GM06990 (cell line): Measurements from ENCODE around the gene HNRNPF.
"Not testable (repeated sequence)": the region's sequence is repeated elsewhere in the genome, so short reads cannot be mapped to it uniquely, and the experiment has no call there.

Experiments used
- DNase-seq: peaks from one replicate; pipeline ENCODE4 v3.0.0-alpha.2; 2011; ENCODE audit not compliant: insufficient read length; ENCODE audit errors: extremely low read depth
- H3K27me3 ChIP-seq: replicated peaks from 2 replicates; pipeline ENCODE4 v1.6.0; 2011; ENCODE audit warnings: low read length; ENCODE audit not compliant: control insufficient read depth, insufficient read depth
- H3K36me3 ChIP-seq: 2 replicates; pipeline ENCODE4 v1.5.1; 2011; ENCODE audit warnings: low read length; ENCODE audit not compliant: control insufficient read depth, insufficient read depth
- H3K4me3 ChIP-seq: replicated peaks from 2 replicates; pipeline ENCODE4 v1.5.1; 2011; ENCODE audit warnings: low read depth, mild to moderate bottlenecking, control low read depth, low read length
- CTCF ChIP-seq: IDR thresholded peaks from 2 replicates; pipeline ENCODE4 v1.5.1; 2011; ENCODE audit warnings: low read length, control low read depth, mild to moderate bottlenecking, inconsistent platforms; ENCODE audit not compliant: insufficient read depth, poor library complexity, severe bottlenecking

Gene HNRNPF

GRCh38 chr10:43424416-43424815, 15.4 kb upstream of the HNRNPF start:
- Histone ChIP-seq H3K36me3 (no peaks in the 10 kb centered on the region), H3K27me3 (no peaks in the 10 kb centered on the region), H3K4me3 (no peak overlapping the region)
- TF ChIP-seq CTCF: no peak
- no peak for DNase-seq

- H3K36me3 ChIP-seq, DNase-seq, H3K4me3 ChIP-seq, H3K27me3 ChIP-seq: not testable (repeated sequence)
These were observed 13.0 kb upstream of the HNRNPF start for GRCh38 chr10:43421944-43422343.

GRCh38 chr10:43421519-43421918, 12.5 kb upstream of the HNRNPF start:
- H3K4me3 ChIP-seq: peak overlapping the region; percentile 64

GRCh38 chr10:43421201-43421507, 12.2 kb upstream of the HNRNPF start:
- no peaks in the 10 kb centered on the region for H3K27me3 ChIP-seq
- peak overlapping the region; percentile 64 for H3K4me3 ChIP-seq
- no peak for DNase-seq
- no peak for TF ChIP-seq CTCF
- H3K36me3 ChIP-seq: no peaks in the 10 kb centered on the region

More at GRCh38 chr10:43421519-43421918, 12.5 kb upstream of the HNRNPF start:
- Histone ChIP-seq H3K36me3 (no peaks in the 10 kb centered on the region), H3K27me3 (no peaks in the 10 kb centered on the region)
- DNase-seq: no peak
- no peak for TF ChIP-seq CTCF

- no peaks in the 10 kb centered on the region for H3K27me3 ChIP-seq
- peak; percentile 25 for TF ChIP-seq CTCF
- DNase-seq: peak; percentile 90
- no peaks in the 10 kb centered on the region for H3K36me3 ChIP-seq
- peak overlapping the region; percentile 64 for H3K4me3 ChIP-seq
These were observed 11.6 kb upstream of the HNRNPF start for GRCh38 chr10:43420369-43421200.

- H3K4me3 ChIP-seq: peak overlapping the region; percentile 34
- no peak for DNase-seq
- H3K36me3 ChIP-seq: no peaks in the 10 kb centered on the region
- no peak for TF ChIP-seq CTCF
- no peaks in the 10 kb centered on the region for H3K27me3 ChIP-seq
These were observed 11.0 kb upstream of the HNRNPF start for GRCh38 chr10:43419997-43420368.
